HFF-Myc (cell line): ENCODE data around the gene GFRA3.

ENCODE experiments used
- DNase-seq: peaks from one replicate; pipeline ENCODE4 v3.0.0-alpha.2; 2011; ENCODE audit warnings: low read depth; ENCODE audit errors: extremely low read depth
- H3K4me3 ChIP-seq: replicated peaks from 2 replicates; pipeline ENCODE4 v1.5.1; 2011; ENCODE audit warnings: low read depth, mild to moderate bottlenecking, control low read depth, low read length
- TF ChIP-seq, protein P1 (sequence below): IDR thresholded peaks from 2 replicates; pipeline ENCODE4 v1.5.1; 2012; ENCODE audit warnings: mild to moderate bottlenecking, low read depth, low read length, control low read depth; ENCODE audit errors: missing control alignments

Gene GFRA3

DNA sequence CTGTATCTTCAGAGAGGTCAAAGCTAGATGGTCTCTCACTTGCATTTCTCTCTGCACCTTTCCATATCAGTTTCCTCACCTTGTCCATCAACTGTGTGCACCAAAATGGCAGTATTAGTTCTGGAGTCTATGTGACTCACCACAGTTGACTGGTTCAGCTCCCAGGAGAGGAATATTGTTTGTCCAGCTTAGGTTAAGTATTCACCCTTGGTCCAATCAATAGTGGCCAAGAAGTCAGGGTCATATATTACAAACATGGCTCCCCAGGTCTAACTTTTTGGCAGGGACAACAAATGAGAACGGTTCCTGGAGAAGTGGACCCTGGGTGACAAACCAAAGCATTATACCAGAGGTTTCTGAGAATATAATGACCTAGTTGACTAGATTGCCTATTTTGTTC lies 36.4 kb downstream of the GFRA3 start:
- H3K4me3 ChIP-seq = no peak overlapping the region
- TF ChIP-seq, protein P1, sequence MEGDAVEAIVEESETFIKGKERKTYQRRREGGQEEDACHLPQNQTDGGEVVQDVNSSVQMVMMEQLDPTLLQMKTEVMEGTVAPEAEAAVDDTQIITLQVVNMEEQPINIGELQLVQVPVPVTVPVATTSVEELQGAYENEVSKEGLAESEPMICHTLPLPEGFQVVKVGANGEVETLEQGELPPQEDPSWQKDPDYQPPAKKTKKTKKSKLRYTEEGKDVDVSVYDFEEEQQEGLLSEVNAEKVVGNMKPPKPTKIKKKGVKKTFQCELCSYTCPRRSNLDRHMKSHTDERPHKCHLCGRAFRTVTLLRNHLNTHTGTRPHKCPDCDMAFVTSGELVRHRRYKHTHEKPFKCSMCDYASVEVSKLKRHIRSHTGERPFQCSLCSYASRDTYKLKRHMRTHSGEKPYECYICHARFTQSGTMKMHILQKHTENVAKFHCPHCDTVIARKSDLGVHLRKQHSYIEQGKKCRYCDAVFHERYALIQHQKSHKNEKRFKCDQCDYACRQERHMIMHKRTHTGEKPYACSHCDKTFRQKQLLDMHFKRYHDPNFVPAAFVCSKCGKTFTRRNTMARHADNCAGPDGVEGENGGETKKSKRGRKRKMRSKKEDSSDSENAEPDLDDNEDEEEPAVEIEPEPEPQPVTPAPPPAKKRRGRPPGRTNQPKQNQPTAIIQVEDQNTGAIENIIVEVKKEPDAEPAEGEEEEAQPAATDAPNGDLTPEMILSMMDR = no peak
- no peak for DNase-seq

DNA sequence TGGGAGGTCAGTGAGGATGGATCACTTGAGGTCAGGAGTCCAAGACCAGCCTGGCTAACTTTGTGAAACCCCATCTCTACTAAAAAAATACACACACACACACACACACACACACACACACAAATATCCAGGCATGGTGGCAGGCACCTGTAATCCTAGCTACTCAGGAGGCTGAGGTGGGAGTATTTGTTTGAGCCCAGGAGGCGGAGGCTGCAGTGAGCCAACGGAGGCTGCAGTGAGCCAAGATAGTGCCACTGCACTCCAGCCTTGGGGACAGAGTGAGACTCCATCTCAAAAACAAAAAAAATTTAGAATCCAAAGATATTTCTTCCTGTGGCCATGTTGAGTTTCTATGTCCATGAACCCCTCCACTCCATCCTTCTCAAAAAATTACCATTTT lies 39.8 kb downstream of the GFRA3 start:
- DNase-seq = no peak
- no peak overlapping the region for H3K4me3 ChIP-seq
- TF ChIP-seq, protein P1 = no peak

GRCh38 chr5:138233280-138233679 lies 41.1 kb downstream of the GFRA3 start:
- DNase-seq = no peak
- no peak overlapping the region for H3K4me3 ChIP-seq
- TF ChIP-seq, protein P1 = no peak

- DNase-seq = no peak
- no peak overlapping the region for H3K4me3 ChIP-seq
- TF ChIP-seq, protein P1 = no peak
Observed at GRCh38 chr5:138230981-138231589, 43.3 kb downstream of the GFRA3 start.

DNA sequence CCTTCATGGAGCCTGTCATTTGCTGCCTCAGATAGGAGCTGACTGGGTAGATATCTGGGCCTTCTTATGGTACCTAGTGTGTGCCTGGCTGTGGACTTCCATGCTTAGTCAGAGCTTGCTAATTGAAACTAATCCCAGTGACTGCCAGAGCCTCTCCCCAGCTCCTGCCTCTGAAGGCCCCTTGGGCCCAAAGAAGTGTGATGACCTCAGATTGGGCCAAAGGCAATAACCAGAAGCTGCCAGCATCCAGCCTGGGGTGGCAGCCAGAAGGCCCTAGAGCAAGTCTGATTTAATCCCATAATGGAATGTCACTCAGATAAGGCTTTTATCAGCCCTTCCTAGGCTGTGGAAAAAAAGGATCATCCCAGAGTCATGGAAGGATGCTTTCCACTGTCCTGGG lies 44.2 kb downstream of the GFRA3 start:
- no peak for DNase-seq
- H3K4me3 ChIP-seq = no peak overlapping the region
- TF ChIP-seq, protein P1 = no peak

DNA sequence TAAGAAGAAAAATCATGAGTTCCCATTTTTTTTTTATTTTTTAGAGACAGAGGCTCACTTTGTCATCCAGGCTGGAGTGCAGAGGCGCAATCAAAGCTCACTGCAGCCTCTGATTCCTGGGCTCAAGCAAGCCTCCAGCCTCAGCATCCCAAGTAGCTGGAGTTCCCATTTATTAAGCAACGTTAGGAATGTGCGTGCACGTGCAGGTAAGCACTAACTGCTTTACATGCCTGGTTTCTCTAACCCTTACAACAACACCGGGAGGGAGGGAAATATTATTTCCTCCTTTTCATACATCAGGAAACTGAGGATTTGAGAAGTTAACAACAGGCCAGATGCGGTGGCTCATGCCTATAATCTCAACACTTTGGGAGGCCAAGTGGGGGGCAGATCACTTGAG lies 45.0 kb downstream of the GFRA3 start:
- DNase-seq = no peak
- TF ChIP-seq, protein P1 = no peak
- no peak overlapping the region for H3K4me3 ChIP-seq

GRCh38 chr5:138226910-138227309 lies 47.5 kb downstream of the GFRA3 start:
- H3K4me3 ChIP-seq = no peak overlapping the region
- DNase-seq = no peak
- TF ChIP-seq, protein P1 = no peak
